ENCODE data around the gene PIGB. TPM values are rescaled to one million over a fixed set of nuclear protein-coding genes. Genes with fewer than 3 reads are reported as not detected.
"Not testable (repeated sequence)": the region's sequence is repeated elsewhere in the genome, so short reads cannot be mapped to it uniquely, and the experiment has no call there.

PIGB gene
- total RNA-seq, 1 experiment from 2014 or later, result 19.3 TPM

- Histone ChIP-seq H3K27me3 (ENCODE audit: control insufficient read depth, insufficient read depth, low read length) (no peaks in the 10 kb centered on the region), H3K36me3 (ENCODE audit: control insufficient read depth, insufficient read depth, low read length) (no peaks in the 10 kb centered on the region), H3K4me1 (ENCODE audit: control insufficient read depth, insufficient read depth, low read length) (no peaks in the 10 kb centered on the region), H3K4me3 (ENCODE audit: low read depth in 2 of 2, low read length in 2 of 2) (no peak overlapping the region), H3K9me3 (ENCODE audit: control insufficient read depth, insufficient read depth, low read depth, low read length) (no peaks in the 10 kb centered on the region), H3K27ac (ENCODE audit: low read length) (no peak overlapping the region)
- POLR2A ChIA-PET, result no interaction called here
- CTCF ChIA-PET, result no interaction called here
- ATAC-seq, result peak; percentile 53; the same call in 1 of the 2 replicates
- in situ Hi-C loops (cut with HindIII; ENCODE audit: low pct_unique_long_range_greater_than_20kb, low sequenced_read_pairs), result no loop called here
- TF ChIP-seq SIN3A (IDR thresholded peaks at IDR 0.05; ENCODE audit: borderline replicate concordance, insufficient read depth, low read depth, low read length), result no peak
- TF ChIP-seq REST (IDR thresholded peaks at IDR 0.05; ENCODE audit: insufficient read depth in 1 of 2, low read depth in 2 of 2, low read length in 1 of 2), result no peak
- TF ChIP-seq CTCF (IDR thresholded peaks at IDR 0.05), result no peak
- no peak for TF ChIP-seq POLR2AphosphoS5 (IDR thresholded peaks at IDR 0.05; ENCODE audit: low read depth, low read length)
- no peak for TF ChIP-seq TCF7L2 (IDR thresholded peaks at IDR 0.05; ENCODE audit: low read depth, low read length)
- intact Hi-C loops (cut with micrococcal nuclease; ENCODE audit: unreplicated experiment), result no loop called here
- no peak for DNase-seq (ENCODE audit: low read depth, low spot score)
- no TSS peak for BruUV-seq (replicated peaks)
These were observed 39.2 kb upstream of the PIGB start for GRCh38 chr15:55279746-55280351.

- ATAC-seq; in situ Hi-C loops (cut with HindIII; ENCODE audit: low pct_unique_long_range_greater_than_20kb, low sequenced_read_pairs); POLR2A ChIA-PET; BruUV-seq (replicated peaks); H3K27ac ChIP-seq (ENCODE audit: low read length); H3K36me3 ChIP-seq (ENCODE audit: control insufficient read depth, insufficient read depth, low read length); intact Hi-C loops (cut with micrococcal nuclease; ENCODE audit: unreplicated experiment); H3K9me3 ChIP-seq (ENCODE audit: control insufficient read depth, insufficient read depth, low read depth, low read length); H3K4me3 ChIP-seq (ENCODE audit: low read depth in 2 of 2, low read length in 2 of 2); DNase-seq (ENCODE audit: low read depth, low spot score); CTCF ChIA-PET; H3K4me1 ChIP-seq (ENCODE audit: control insufficient read depth, insufficient read depth, low read length); H3K27me3 ChIP-seq (ENCODE audit: control insufficient read depth, insufficient read depth, low read length): not testable (repeated sequence)
These were observed 38.4 kb upstream of the PIGB start for GRCh38 chr15:55280589-55280988.

GRCh38 chr15:55281517-55282228 lies 37.3 kb upstream of the PIGB start:
- BruUV-seq (replicated peaks), result no TSS peak
- no peaks in the 10 kb centered on the region for H3K9me3 ChIP-seq (ENCODE audit: control insufficient read depth, insufficient read depth, low read depth, low read length)
- ChIA-PET CTCF (no interaction called here), POLR2A (no interaction called here)
- no peak for ATAC-seq
- TF ChIP-seq CTCF (IDR thresholded peaks at IDR 0.05) (no peak), POLR2AphosphoS5 (IDR thresholded peaks at IDR 0.05; ENCODE audit: low read depth, low read length) (no peak), SIN3A (IDR thresholded peaks at IDR 0.05; ENCODE audit: borderline replicate concordance, insufficient read depth, low read depth, low read length) (no peak), REST (IDR thresholded peaks at IDR 0.05; ENCODE audit: insufficient read depth in 1 of 2, low read depth in 2 of 2, low read length in 1 of 2) (no peak), TCF7L2 (IDR thresholded peaks at IDR 0.05; ENCODE audit: low read depth, low read length) (no peak)
- H3K4me1 ChIP-seq (ENCODE audit: control insufficient read depth, insufficient read depth, low read length), result no peaks in the 10 kb centered on the region
- no peak overlapping the region for H3K4me3 ChIP-seq (ENCODE audit: low read depth in 2 of 2, low read length in 2 of 2)
- no peaks in the 10 kb centered on the region for H3K27me3 ChIP-seq (ENCODE audit: control insufficient read depth, insufficient read depth, low read length)
- no peaks in the 10 kb centered on the region for H3K36me3 ChIP-seq (ENCODE audit: control insufficient read depth, insufficient read depth, low read length)
- in situ Hi-C loops (cut with HindIII; ENCODE audit: low pct_unique_long_range_greater_than_20kb, low sequenced_read_pairs), result no loop called here
- no peak overlapping the region for H3K27ac ChIP-seq (ENCODE audit: low read length)
- DNase-seq (ENCODE audit: low read depth, low spot score), result no peak
- intact Hi-C loops (cut with micrococcal nuclease; ENCODE audit: unreplicated experiment), result no loop called here
